AG10803 (cell line): ENCODE measurements around the gene CCL11.

Source experiments
- DNase-seq: peaks from one replicate; pipeline ENCODE4 v3.0.0; 2010; ENCODE audit warnings: low read depth
- H3K4me3 ChIP-seq: 2 replicates; pipeline ENCODE4 v1.5.1; 2011; ENCODE audit warnings: mild to moderate bottlenecking, low read length, control low read depth
- TF ChIP-seq, protein P1 (sequence below): conservative IDR thresholded peaks from 2 replicates; pipeline ENCODE4 v1.5.1; 2011; ENCODE audit warnings: mild to moderate bottlenecking, low read length, control low read depth, inconsistent platforms

Gene CCL11

GRCh38 chr17:34305606-34306005 is 20.1 kb downstream of the CCL11 start:
- TF ChIP-seq, protein P1, sequence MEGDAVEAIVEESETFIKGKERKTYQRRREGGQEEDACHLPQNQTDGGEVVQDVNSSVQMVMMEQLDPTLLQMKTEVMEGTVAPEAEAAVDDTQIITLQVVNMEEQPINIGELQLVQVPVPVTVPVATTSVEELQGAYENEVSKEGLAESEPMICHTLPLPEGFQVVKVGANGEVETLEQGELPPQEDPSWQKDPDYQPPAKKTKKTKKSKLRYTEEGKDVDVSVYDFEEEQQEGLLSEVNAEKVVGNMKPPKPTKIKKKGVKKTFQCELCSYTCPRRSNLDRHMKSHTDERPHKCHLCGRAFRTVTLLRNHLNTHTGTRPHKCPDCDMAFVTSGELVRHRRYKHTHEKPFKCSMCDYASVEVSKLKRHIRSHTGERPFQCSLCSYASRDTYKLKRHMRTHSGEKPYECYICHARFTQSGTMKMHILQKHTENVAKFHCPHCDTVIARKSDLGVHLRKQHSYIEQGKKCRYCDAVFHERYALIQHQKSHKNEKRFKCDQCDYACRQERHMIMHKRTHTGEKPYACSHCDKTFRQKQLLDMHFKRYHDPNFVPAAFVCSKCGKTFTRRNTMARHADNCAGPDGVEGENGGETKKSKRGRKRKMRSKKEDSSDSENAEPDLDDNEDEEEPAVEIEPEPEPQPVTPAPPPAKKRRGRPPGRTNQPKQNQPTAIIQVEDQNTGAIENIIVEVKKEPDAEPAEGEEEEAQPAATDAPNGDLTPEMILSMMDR, result no peak
- peak; percentile 37 for DNase-seq
- H3K4me3 ChIP-seq, result no peak overlapping the region

DNA sequence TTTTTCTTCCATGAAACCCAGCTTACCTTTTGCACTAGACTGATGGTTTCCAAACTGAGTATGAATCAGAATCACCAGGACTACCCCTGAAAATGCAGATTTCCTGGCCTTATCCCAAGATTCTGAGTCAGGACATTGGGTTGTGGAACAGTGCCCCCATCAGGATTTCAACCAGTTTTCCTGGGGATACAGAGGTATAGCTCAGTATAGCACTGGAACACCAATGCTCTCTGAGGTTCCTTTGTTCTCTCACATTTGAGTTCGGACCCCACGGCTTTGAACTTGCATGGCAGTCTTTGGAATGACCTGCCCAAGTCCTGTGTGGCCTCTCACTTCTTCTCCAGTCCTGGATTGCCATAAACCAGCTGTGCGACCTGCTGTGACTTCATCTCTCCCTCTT is 20.9 kb downstream of the CCL11 start:
- no peak overlapping the region for H3K4me3 ChIP-seq
- peak; percentile 75 for DNase-seq
- TF ChIP-seq, protein P1, result peak; percentile 69

DNA sequence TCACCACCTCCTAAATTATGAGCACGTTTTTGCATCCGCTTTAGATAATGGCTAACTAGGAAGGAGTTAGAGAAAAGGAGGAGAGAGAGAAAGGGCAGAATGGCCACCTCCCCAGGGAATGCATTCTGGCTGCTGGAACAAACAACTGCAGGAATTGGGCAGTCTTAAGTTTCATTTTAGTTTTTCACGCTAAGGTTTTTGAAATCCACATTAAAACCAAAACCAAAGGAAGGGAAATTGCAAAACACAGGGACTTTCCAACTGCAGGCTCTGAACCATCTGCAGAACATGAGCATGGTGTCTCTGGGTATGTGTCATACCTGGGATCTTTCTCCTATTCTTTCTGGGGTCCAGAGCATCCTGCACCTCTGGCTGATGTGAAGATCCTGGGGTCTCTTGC is 21.6 kb downstream of the CCL11 start:
- TF ChIP-seq, protein P1, result no peak
- H3K4me3 ChIP-seq, result no peak overlapping the region
- DNase-seq, result peak; percentile 88

DNA sequence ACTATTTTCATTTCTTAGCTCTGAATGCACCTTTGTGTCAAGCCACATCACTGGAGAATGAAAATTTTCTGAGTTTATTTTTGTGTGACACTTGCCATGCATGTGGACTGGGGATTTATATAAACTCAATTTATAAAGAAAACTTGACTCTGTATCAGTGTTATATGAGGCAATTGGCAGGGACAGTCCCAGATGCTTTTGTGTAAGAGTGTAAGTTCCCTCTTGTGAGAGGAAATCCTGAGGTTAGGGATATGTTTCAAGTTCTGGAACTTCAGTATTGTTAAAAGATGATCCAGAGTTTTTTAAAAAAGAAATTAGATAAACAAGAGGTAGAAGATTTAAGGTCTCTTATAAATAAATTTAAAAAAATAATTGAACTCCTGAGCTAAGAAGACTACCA is 22.8 kb downstream of the CCL11 start:
- DNase-seq, result peak; percentile 12
- no peak overlapping the region for H3K4me3 ChIP-seq
- TF ChIP-seq, protein P1, result no peak

DNA sequence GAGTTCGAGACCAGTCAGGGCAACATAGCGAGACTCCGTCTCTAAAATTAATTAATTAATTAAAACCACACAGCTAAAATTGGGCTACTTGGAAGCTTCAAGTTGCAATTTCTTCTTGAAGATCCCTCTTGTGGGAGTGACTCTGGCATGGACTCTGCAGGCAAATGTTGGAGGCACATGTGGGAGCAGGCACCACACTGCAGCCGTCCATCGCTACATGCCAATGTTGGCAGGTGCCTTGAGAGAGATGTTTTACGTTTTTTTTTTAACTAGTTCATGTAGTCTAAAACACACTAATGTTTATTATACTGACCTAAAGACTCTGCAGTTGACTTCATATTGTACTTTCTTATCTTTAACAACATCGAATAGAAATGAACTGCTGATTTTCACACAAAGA is 25.7 kb downstream of the CCL11 start:
- no peak for DNase-seq
- H3K4me3 ChIP-seq, result no peak overlapping the region
- TF ChIP-seq, protein P1, result no peak

DNA sequence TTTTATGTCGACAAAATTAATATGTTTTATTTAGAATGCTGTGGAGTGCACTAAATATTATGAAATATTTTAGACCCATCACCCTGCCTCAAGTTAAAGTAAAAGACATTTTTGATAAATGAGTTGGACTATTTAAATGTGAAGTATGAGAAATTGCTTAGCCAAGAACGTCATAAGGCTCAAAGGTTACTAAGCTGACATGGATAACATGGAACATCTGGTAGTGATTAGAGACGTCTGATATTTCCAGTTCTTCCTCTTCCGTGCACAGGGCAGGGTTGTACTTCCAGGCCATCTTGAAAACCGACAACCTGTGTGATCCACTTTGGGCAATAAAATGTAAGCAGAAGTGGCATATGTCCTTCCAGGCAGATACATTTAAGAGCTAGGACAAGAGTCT is 26.5 kb downstream of the CCL11 start:
- TF ChIP-seq, protein P1, result no peak
- H3K4me3 ChIP-seq, result no peak overlapping the region
- DNase-seq, result peak; percentile 82

DNA sequence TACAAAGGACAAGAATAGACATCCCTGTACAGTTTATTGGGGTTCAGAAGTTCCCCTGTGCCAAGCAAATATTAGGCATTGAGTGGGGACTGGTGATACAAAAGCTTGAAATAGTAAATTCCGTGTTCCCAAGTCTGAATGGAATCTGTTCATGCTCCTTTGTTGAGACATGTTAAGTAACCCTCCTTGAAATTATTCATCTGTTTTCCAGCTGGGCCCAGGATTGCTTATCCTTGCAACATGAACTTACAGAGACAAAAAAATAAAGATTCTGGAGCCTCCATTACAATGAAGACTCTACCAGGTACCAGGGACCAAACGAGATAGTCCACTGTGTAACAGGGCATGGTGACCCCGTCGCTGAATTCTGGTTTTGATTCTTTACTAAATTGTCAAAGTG is 27.6 kb downstream of the CCL11 start:
- TF ChIP-seq, protein P1, result no peak
- DNase-seq, result peak; percentile 89
- H3K4me3 ChIP-seq, result no peak overlapping the region
